ENCODE results near the gene MCM10.

DNA sequence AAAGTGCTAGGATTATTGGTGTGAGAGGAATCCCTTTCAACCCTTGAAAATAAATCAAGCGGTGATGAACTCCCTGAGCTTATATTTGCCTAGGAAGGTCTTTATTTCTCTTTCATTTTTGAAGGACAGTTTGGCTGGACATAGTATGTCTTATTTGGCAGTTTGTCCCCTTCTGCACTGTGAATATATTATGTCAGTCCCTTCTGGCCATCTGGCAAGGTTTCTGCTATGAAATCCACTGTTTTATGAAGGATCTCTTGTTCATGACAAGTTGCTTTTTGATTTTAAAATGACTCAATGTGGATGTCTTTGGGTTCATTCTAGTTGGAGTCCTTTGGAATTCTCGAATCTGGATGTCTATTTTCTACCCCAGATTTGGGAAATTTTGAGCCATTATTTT is 21.7 kb upstream of the MCM10 start:
- TF ChIP-seq POLR2AphosphoS5 (IDR thresholded peaks at IDR 0.05) (no peak), POLR2A (IDR thresholded peaks at IDR 0.05) (no peak)

All from breast epithelium (tissue), 3 donors.